ENCODE data around the gene SLX4.

The SLX4 gene

DNA sequence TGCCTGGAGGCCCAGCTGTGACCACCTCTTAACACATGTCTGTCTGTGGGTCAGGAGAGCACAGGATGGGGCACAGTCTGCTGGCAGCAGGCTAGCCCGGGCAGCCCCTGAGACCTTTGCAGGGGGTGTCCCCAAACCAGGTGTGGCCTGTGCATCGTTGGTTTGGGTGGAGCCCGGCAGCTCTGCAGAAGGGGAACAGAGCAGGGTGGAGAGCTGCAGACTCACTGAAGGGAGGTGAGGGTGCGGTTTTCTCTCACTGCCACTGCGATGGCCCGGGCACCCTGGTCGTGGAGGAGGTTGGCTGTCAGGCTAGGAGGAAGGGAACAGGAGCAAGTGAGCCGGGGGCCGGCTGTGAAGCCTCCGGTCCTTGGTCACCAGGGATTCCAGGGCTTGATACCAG lies 63.0 kb downstream of the SLX4 start:
- H3K4me3 ChIP-seq (ENCODE audit: low read depth, low read length) = no peak overlapping the region
- TF ChIP-seq, protein P1, sequence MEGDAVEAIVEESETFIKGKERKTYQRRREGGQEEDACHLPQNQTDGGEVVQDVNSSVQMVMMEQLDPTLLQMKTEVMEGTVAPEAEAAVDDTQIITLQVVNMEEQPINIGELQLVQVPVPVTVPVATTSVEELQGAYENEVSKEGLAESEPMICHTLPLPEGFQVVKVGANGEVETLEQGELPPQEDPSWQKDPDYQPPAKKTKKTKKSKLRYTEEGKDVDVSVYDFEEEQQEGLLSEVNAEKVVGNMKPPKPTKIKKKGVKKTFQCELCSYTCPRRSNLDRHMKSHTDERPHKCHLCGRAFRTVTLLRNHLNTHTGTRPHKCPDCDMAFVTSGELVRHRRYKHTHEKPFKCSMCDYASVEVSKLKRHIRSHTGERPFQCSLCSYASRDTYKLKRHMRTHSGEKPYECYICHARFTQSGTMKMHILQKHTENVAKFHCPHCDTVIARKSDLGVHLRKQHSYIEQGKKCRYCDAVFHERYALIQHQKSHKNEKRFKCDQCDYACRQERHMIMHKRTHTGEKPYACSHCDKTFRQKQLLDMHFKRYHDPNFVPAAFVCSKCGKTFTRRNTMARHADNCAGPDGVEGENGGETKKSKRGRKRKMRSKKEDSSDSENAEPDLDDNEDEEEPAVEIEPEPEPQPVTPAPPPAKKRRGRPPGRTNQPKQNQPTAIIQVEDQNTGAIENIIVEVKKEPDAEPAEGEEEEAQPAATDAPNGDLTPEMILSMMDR (IDR thresholded peaks at IDR 0.05; ENCODE audit: low read depth, low read length) = no peak

DNA sequence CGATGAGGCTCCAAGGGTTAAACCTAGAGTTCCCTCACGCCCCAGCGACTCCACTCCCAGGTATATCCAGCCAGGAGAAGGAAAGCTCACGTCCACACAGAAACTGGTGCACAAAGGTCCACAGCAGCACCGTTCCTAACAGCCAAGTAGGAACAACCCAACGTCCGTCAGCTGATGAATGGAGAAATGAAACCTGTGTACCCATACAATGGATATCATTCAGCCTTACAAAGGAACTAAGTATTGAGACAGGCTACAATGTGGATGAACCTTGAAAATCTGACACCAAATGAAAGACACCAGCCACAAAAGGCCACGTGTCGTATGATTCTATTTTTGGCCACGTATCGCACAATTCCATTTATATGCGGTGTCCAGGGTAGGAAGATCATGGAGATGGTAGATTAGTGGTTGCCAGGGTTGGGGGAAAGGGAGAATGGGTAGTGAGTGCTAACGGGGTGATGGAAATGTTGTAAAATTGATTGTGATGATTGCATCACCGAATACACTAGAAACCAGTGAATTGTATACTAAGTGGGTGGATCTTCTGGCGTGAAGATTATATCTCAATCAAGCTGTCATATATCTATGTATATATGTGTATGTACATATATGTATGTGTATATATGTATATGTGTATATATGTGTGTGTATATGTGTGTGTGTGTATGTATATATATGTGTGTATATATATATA lies 64.3 kb downstream of the SLX4 start:
- H3K4me3 ChIP-seq (ENCODE audit: low read depth, low read length) = no peak overlapping the region
- TF ChIP-seq, protein P1 (IDR thresholded peaks at IDR 0.05; ENCODE audit: low read depth, low read length) = no peak

- H3K4me3 ChIP-seq (ENCODE audit: low read depth, low read length) = no peak overlapping the region
- TF ChIP-seq, protein P1 (IDR thresholded peaks at IDR 0.05; ENCODE audit: low read depth, low read length) = no peak
These were observed 68.6 kb downstream of the SLX4 start for GRCh38 chr16:3542601-3543373.

DNA sequence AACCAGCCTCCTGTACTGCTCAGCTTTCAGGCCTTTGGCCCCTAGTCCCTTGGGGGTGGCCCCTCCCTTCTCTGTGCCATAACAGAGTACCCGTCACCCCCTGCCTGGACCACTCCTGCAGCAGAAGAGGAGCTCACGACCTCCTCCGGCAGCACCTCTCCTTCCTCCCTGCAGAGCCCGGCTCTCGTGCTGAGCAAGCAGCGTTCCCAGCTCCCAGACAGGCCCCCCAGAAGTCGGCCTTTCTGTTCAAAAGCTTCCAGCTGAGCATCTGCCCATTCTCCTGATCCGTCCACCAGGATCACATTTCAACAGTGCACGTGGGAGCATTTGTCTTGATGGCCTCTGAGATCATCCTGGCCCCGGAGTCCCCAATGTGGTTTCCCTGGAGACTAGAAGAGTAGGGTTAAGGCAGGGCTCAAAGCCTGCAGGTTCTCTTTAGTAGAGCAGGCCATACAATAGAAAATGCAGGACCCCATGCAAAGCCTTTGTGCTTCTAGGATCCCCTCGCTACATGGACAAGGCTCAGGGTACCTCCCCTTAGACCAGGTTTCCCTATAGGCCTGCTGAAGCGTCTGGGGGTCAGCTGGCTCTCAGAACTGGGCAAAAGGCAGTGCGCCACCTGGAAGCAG lies 69.8 kb downstream of the SLX4 start:
- TF ChIP-seq, protein P1 (IDR thresholded peaks at IDR 0.05; ENCODE audit: low read depth, low read length) = no peak
- no peak overlapping the region for H3K4me3 ChIP-seq (ENCODE audit: low read depth, low read length)

GRCh38 chr16:3538222-3538621 lies 73.2 kb downstream of the SLX4 start:
- TF ChIP-seq, protein P1 (IDR thresholded peaks at IDR 0.05; ENCODE audit: low read depth, low read length) = no peak
- no peak overlapping the region for H3K4me3 ChIP-seq (ENCODE audit: low read depth, low read length)

- no peak overlapping the region for H3K4me3 ChIP-seq (ENCODE audit: low read depth, low read length)
- TF ChIP-seq, protein P1 (IDR thresholded peaks at IDR 0.05; ENCODE audit: low read depth, low read length) = no peak
These were observed 74.6 kb downstream of the SLX4 start for GRCh38 chr16:3536851-3537250.

- no peak overlapping the region for H3K4me3 ChIP-seq (ENCODE audit: low read depth, low read length)
These were observed 75.1 kb downstream of the SLX4 start for GRCh38 chr16:3536271-3536731.

More at GRCh38 chr16:3536271-3536731, 75.1 kb downstream of the SLX4 start:
- TF ChIP-seq, protein P1 (IDR thresholded peaks at IDR 0.05; ENCODE audit: low read depth, low read length) = no peak

All from WI38 (cell line).